GM06990 (cell line): ENCODE results near the gene CCR6.
"Not testable (repeated sequence)": the region's sequence is repeated elsewhere in the genome, so short reads cannot be mapped to it uniquely, and the experiment has no call there.

Experiments
- DNase-seq: peaks from one replicate; pipeline ENCODE4 v3.0.0-alpha.2; 2011; ENCODE audit not compliant: insufficient read length; ENCODE audit errors: extremely low read depth
- H3K27me3 ChIP-seq: replicated peaks from 2 replicates; pipeline ENCODE4 v1.6.0; 2011; ENCODE audit warnings: low read length; ENCODE audit not compliant: control insufficient read depth, insufficient read depth
- H3K36me3 ChIP-seq: 2 replicates; pipeline ENCODE4 v1.5.1; 2011; ENCODE audit warnings: low read length; ENCODE audit not compliant: control insufficient read depth, insufficient read depth
- H3K4me3 ChIP-seq: replicated peaks from 2 replicates; pipeline ENCODE4 v1.5.1; 2011; ENCODE audit warnings: low read depth, mild to moderate bottlenecking, control low read depth, low read length
- TF ChIP-seq, protein P1 (sequence below): IDR thresholded peaks from 2 replicates; pipeline ENCODE4 v1.5.1; 2011; ENCODE audit warnings: low read length, control low read depth, mild to moderate bottlenecking, inconsistent platforms; ENCODE audit not compliant: insufficient read depth, poor library complexity, severe bottlenecking

CCR6 gene

DNA sequence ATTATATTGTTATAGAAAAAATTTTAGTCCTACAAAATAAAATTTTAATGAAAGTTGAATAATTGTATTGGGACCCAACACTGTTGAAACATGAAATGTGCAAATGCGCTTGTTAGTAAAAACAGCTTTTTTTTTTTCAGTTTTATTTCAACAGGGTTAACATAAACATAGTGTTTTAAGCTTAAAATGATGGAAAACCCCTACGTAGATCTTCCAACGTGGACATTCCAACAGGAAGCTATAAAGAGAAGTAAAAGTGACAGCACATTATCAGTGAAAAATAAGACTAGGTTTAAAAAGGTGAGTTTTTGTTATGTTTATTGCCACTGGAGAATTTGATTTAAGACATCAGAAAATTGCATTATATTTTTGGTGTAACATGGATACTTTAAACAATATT is 41.4 kb downstream of the CCR6 start:
- no peak for DNase-seq
- Histone ChIP-seq H3K27me3 (no peaks in the 10 kb centered on the region), H3K36me3 (no peaks in the 10 kb centered on the region), H3K4me3 (no peak overlapping the region)
- TF ChIP-seq, protein P1, sequence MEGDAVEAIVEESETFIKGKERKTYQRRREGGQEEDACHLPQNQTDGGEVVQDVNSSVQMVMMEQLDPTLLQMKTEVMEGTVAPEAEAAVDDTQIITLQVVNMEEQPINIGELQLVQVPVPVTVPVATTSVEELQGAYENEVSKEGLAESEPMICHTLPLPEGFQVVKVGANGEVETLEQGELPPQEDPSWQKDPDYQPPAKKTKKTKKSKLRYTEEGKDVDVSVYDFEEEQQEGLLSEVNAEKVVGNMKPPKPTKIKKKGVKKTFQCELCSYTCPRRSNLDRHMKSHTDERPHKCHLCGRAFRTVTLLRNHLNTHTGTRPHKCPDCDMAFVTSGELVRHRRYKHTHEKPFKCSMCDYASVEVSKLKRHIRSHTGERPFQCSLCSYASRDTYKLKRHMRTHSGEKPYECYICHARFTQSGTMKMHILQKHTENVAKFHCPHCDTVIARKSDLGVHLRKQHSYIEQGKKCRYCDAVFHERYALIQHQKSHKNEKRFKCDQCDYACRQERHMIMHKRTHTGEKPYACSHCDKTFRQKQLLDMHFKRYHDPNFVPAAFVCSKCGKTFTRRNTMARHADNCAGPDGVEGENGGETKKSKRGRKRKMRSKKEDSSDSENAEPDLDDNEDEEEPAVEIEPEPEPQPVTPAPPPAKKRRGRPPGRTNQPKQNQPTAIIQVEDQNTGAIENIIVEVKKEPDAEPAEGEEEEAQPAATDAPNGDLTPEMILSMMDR = no peak

- H3K27me3 ChIP-seq = no peaks in the 10 kb centered on the region
- TF ChIP-seq, protein P1 = no peak
- no peak overlapping the region for H3K4me3 ChIP-seq
- no peak for DNase-seq
- no peaks in the 10 kb centered on the region for H3K36me3 ChIP-seq
Observed at GRCh38 chr6:167165858-167166471, 43.1 kb downstream of the CCR6 start.

- DNase-seq, H3K27me3 ChIP-seq: not testable (repeated sequence)
Observed at GRCh38 chr6:167167699-167168098, 44.8 kb downstream of the CCR6 start.

DNA sequence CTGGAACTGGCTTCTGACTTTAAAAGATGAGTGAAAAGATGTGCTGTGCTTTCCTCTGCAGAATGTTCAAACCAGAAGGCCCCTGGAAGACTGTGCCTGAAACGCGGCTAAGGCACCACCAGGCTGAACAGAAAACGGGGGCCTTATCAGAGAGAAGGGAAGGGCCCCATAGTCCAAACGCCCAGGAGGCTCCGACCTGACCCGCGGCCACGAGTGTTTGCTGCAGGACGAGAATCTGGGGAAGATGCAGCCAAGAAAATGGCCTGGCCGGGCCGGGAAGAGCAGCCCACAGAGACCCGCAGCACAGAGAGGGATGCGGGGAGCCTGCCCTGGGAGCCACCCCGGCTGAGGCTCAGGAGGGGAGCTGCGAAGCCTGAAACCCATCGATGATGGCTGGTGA is 45.4 kb downstream of the CCR6 start:
- not testable (repeated sequence) for H3K27me3 ChIP-seq, DNase-seq, H3K4me3 ChIP-seq, H3K36me3 ChIP-seq

More at GRCh38 chr6:167167699-167168098, 44.8 kb downstream of the CCR6 start:
- H3K4me3 ChIP-seq, H3K36me3 ChIP-seq: not testable (repeated sequence)

DNA sequence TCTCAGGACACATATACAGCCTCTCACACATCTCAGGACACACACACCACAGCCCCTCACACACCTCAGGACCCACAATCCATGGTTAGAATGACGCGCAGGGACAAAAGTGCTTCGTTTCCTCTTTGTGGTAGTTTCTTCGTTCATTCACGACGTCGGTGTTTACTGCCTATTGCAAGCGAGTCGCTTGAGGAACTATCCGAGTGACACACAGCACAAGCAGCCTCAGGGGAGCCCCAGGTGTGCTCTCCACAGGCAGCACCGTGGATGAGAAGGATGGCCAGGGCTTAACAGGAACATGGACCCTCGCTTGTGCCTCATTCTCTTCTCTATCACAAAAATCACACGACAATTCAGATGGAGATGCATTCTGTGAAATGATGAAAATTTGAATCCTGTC is 47.0 kb downstream of the CCR6 start:
- H3K4me3 ChIP-seq, H3K27me3 ChIP-seq, H3K36me3 ChIP-seq, DNase-seq: not testable (repeated sequence)

DNA sequence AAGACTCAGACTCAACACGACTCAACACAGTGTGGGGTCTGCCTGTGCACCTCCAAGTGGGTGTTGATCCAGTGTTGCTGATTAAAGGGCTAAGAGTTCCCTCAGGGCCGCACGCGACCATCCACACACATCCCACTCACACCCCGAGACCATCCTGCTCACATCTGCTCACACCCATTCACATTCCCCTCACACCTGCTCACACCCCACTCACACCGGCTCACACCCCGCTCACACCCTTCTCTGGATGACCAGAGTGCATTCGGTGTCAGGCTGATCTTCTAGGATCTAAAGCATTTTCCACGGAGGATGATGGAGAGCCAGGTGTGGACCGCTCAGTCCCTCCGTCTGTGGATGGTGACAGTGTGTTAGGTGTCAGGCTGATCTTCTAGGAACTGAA is 48.4 kb downstream of the CCR6 start:
- not testable (repeated sequence) for H3K36me3 ChIP-seq, H3K4me3 ChIP-seq, H3K27me3 ChIP-seq, DNase-seq

DNA sequence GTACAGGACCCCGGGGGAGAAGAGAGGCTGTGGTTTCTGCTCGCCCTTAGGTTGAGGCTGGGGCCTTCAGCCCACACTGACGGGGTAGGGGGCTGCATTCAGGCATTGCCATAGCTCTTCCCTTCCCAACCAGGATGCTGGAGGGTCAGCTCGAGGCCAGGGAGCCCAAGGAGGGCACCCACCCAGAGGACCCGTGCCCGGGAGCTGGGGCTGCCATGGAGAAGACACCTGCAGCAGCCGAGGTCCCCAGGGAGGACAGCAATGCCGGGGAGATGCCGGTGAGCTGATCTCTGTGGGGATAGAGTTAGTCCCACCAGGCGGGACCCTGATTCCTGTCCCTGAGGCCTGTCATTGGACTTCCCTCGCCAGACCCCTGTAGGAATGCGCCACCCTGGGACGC is 49.1 kb downstream of the CCR6 start:
- H3K27me3 ChIP-seq, H3K36me3 ChIP-seq, DNase-seq, H3K4me3 ChIP-seq: not testable (repeated sequence)

DNA sequence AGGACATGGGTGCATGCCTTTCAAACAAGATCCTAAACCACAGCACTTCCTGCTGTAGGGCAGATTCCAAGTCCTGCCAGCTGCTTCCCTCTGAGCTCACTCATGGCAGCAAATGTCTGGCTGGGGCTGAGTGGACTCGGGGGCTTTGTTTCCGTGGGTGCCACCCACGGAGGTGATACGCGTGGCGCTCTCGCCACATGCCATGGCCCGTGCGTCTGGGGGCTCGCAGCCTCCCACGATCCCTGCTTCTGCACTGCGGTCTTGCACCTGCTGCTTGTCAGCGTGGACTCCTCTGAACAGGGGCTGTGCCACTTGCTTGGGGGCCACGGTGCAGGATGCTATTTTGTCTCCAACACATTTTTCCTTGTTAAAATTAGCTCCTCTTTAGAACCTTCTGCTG is 54.4 kb downstream of the CCR6 start:
- not testable (repeated sequence) for H3K27me3 ChIP-seq, H3K4me3 ChIP-seq, DNase-seq

GRCh38 chr6:167178896-167179655 is 56.2 kb downstream of the CCR6 start:
- DNase-seq, H3K27me3 ChIP-seq, H3K36me3 ChIP-seq, H3K4me3 ChIP-seq: not testable (repeated sequence)

More for the DNA sequence above, 54.4 kb downstream of the CCR6 start:
- not testable (repeated sequence) for H3K36me3 ChIP-seq

- not testable (repeated sequence) for H3K27me3 ChIP-seq, H3K36me3 ChIP-seq, DNase-seq
Observed at GRCh38 chr6:167180086-167180485, 57.2 kb downstream of the CCR6 start.

DNA sequence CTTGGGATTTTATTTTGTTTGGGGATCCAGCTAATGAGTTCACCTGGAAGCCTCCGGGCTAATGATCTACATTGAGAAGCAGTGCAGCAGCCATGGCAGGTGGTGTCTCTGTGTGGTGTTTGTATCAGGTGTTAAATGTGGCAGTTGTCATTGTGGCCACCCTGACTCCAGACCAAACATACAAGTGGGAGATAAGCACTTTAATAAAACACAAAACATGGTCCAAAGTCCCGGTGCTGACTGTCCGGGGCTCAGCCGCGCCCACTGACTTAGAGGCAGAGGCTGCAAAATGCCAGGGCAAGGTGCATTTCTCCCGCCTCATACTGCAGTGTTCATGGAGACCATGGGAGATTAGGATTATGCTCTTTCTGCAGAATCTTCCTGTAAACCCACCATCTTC is 58.5 kb downstream of the CCR6 start:
- H3K27me3 ChIP-seq, DNase-seq, H3K36me3 ChIP-seq, H3K4me3 ChIP-seq: not testable (repeated sequence)

More at GRCh38 chr6:167180086-167180485, 57.2 kb downstream of the CCR6 start:
- H3K4me3 ChIP-seq = not testable (repeated sequence)

- not testable (repeated sequence) for H3K4me3 ChIP-seq, H3K27me3 ChIP-seq, H3K36me3 ChIP-seq, DNase-seq
Observed at GRCh38 chr6:167182913-167183314, 60.0 kb downstream of the CCR6 start.
